ENCODE results near the gene PPP4R3B.

DNA sequence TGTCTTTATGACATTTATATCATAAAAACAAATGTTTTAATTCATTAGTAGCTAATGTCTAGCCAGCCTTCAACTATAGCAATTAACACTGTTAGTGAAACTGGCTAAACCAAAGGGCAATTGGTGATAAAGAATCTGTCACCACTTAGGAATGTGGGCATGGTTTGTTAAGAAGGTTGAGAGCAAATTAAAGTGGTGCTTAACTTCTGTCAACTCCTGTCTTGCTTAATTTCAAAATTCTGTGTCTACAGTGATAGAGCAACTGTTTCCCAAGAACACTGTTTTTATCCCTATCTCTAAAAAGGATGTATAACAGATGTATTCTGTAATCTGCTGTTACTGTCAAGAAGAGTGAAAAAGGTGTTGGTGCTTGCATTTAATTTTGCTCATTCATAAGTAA is 61.4 kb downstream of the PPP4R3B start:
- TF ChIP-seq CTCF (IDR thresholded peaks at IDR 0.05) (no peak), POLR2A (IDR thresholded peaks at IDR 0.05) (no peak)
